Activated T-cell treated with anti-CD3 and anti-CD28 coated beads for 48 hours (primary cell): ENCODE results near the gene AGR3.

Experiments
- DNase-seq: peaks from one replicate; pipeline ENCODE4 v3.0.0-alpha.2; 2020; ENCODE audit warnings: low read depth

Gene AGR3

DNA sequence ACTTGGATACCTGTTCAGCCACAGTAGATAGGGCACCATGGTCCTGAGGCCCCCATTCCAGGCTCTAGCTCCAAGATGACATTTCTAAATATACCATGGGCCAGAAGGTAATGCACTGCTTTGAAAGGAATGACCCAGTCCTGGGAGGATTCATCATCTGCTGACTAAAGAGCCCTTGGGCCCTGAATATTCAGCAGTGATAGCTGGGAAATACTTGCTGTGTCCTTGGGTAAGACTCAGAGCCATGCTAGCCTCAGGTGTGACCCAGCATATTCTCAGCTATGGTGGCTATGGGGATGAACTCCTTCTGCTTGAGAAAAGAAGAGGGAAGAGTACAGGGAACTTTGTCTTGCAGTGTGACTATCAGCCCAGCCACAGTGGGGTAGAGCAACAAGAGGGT lies 55.7 kb downstream of the AGR3 start:
- DNase-seq = no peak

DNA sequence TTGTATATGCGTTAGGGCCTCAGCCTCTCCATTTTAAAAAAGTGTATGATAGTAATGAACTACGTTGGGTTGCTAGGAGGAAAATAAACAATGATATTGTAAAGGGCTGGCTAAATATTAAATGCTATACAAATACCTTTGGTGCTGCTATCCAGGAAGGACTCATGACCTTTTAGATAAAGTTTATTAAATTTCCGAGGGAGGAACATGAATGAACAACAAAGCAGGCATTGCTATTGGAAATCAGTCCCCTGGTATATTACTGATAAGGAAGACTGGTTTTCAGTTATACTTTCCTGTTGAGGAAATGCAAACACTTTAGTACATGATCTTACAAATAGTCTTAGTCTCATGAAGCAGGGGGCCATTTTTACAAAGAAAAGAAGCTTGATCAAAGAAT lies 59.8 kb downstream of the AGR3 start:
- DNase-seq = no peak

- no peak for DNase-seq
These were observed 63.1 kb downstream of the AGR3 start for GRCh38 chr7:16818732-16819131.

GRCh38 chr7:16817536-16817935 lies 64.2 kb downstream of the AGR3 start:
- DNase-seq = no peak

DNA sequence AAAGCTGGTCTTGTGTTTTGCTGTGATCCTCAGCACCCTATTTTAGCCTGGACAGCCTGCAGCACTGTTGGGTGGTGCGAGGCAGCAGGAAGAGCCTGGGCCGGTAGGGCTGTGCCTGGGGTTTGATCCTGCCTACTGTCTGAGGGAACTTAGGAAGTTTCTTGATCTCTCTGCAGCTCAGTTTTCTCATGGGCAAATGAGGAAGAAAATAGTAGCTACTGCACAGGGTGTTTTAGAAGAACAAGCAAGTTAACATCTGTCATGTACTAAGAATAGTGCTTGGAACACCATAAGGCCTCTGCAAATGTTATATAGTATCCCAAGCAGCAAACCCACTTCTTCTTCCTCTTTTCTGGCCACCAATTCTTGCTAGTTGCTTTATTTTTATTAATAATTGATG lies 65.0 kb downstream of the AGR3 start:
- DNase-seq = no peak

GRCh38 chr7:16815001-16815400 lies 66.8 kb downstream of the AGR3 start:
- DNase-seq = no peak

DNA sequence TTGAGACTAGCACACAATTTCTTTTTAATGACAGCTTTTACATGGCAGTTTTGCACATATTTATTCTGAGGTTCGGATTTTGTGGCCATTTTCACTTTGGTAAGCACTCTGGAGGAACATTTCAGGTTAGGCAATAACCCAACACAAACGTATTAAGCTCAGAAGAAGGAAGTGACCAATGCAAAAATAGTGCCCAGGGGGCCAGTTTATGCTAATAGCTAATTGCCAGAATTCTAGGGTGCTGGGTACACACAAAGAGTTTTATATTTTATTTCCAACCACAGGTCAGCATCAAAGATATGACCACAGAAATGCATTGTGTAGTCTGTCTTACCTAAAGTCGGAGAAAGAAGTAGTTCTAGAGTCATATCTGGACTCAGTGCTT lies 68.6 kb downstream of the AGR3 start:
- no peak for DNase-seq

- no peak for DNase-seq
These were observed 69.1 kb downstream of the AGR3 start for GRCh38 chr7:16812542-16813231.

DNA sequence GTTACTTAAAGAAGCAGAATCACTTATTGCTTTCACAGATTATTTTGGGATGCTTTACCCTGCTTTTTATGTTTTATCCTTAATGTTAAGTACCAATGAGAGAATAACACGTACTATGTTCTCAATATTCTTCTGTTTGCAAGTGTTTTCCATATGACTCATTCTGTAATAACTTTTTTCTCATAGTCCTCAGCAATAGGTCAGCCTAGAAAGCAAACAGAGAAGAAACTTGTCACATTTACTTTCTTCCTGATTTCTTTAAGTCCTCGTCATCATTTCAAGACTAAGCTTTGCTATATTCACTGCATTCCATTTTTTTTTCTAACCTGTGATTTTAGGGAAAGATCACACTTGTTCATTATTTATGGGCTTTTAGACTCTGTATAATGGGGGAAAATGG lies 70.2 kb downstream of the AGR3 start:
- no peak for DNase-seq

GRCh38 chr7:16810573-16810972 lies 71.2 kb downstream of the AGR3 start:
- DNase-seq = no peak

- no peak for DNase-seq
These were observed 71.7 kb downstream of the AGR3 start for GRCh38 chr7:16810112-16810511.
